Stimulated activated naive CD8-positive, alpha-beta T cell treated with anti-CD3 and anti-CD28 coated beads, Interleukin-15, Interleukin-2, amounts not matched to agents 100 ng/mL and 50 ng/mL, for 24 hours (primary cell): ENCODE data around the gene PRAMEF27.
"Not testable (repeated sequence)": the region's sequence is repeated elsewhere in the genome, so short reads cannot be mapped to it uniquely, and the experiment has no call there.

Experiments
- H3K27ac Mint-ChIP-seq: one replicate; pipeline ENCODE4 v1.8.0; 2021; ENCODE audit warnings: mild to moderate bottlenecking, mixed read lengths
- H3K27me3 Mint-ChIP-seq: one replicate; pipeline ENCODE4 v1.8.0; 2021; ENCODE audit warnings: mixed read lengths
- H3K36me3 Mint-ChIP-seq: one replicate; pipeline ENCODE4 v1.8.0; 2021; ENCODE audit warnings: low read depth, mixed read lengths
- H3K4me1 Mint-ChIP-seq: one replicate; pipeline ENCODE4 v1.8.0; 2021; ENCODE audit warnings: low read depth, mixed read lengths
- H3K4me3 Mint-ChIP-seq: one replicate; pipeline ENCODE4 v1.8.0; 2021; ENCODE audit warnings: mild to moderate bottlenecking, mixed read lengths
- H3K9me3 Mint-ChIP-seq: one replicate; pipeline ENCODE4 v1.8.0; 2021; ENCODE audit warnings: mixed read lengths

The PRAMEF27 gene

GRCh38 chr1:13056475-13056874, at the start of gene PRAMEF27:
Gene PRAMEF27, minus strand, starts transcription at chr1:13056575. Its CDS starts 2,916 bp downstream, at chr1:13053659.
- H3K27ac Mint-ChIP-seq, H3K4me1 Mint-ChIP-seq, H3K27me3 Mint-ChIP-seq, H3K36me3 Mint-ChIP-seq, H3K9me3 Mint-ChIP-seq, H3K4me3 Mint-ChIP-seq: not testable (repeated sequence)

GRCh38 chr1:13070474-13070873, 14.1 kb upstream of the PRAMEF27 start, which contains the start of gene PRAMEF25:
Gene PRAMEF25, plus strand, starts transcription at chr1:13070774. Its CDS starts 2,920 bp downstream, at chr1:13073694.
- not testable (repeated sequence) for H3K4me1 Mint-ChIP-seq, H3K4me3 Mint-ChIP-seq, H3K36me3 Mint-ChIP-seq, H3K27me3 Mint-ChIP-seq, H3K27ac Mint-ChIP-seq, H3K9me3 Mint-ChIP-seq

GRCh38 chr1:13019846-13020245, 36.5 kb downstream of the PRAMEF27 start:
- H3K4me1 Mint-ChIP-seq, H3K36me3 Mint-ChIP-seq, H3K27me3 Mint-ChIP-seq, H3K9me3 Mint-ChIP-seq, H3K4me3 Mint-ChIP-seq, H3K27ac Mint-ChIP-seq: not testable (repeated sequence)

GRCh38 chr1:13011932-13012331, 44.4 kb downstream of the PRAMEF27 start:
- H3K4me3 Mint-ChIP-seq, H3K27ac Mint-ChIP-seq, H3K27me3 Mint-ChIP-seq, H3K36me3 Mint-ChIP-seq, H3K4me1 Mint-ChIP-seq, H3K9me3 Mint-ChIP-seq: not testable (repeated sequence)

- not testable (repeated sequence) for H3K36me3 Mint-ChIP-seq, H3K9me3 Mint-ChIP-seq, H3K27ac Mint-ChIP-seq, H3K4me3 Mint-ChIP-seq, H3K4me1 Mint-ChIP-seq, H3K27me3 Mint-ChIP-seq
Observed at GRCh38 chr1:13009348-13009747, 47.0 kb downstream of the PRAMEF27 start.

GRCh38 chr1:13005732-13006131, 50.6 kb downstream of the PRAMEF27 start:
- not testable (repeated sequence) for H3K36me3 Mint-ChIP-seq, H3K4me3 Mint-ChIP-seq, H3K27me3 Mint-ChIP-seq, H3K27ac Mint-ChIP-seq, H3K9me3 Mint-ChIP-seq, H3K4me1 Mint-ChIP-seq
